Measurements from ENCODE around the gene DPP7.

DNA sequence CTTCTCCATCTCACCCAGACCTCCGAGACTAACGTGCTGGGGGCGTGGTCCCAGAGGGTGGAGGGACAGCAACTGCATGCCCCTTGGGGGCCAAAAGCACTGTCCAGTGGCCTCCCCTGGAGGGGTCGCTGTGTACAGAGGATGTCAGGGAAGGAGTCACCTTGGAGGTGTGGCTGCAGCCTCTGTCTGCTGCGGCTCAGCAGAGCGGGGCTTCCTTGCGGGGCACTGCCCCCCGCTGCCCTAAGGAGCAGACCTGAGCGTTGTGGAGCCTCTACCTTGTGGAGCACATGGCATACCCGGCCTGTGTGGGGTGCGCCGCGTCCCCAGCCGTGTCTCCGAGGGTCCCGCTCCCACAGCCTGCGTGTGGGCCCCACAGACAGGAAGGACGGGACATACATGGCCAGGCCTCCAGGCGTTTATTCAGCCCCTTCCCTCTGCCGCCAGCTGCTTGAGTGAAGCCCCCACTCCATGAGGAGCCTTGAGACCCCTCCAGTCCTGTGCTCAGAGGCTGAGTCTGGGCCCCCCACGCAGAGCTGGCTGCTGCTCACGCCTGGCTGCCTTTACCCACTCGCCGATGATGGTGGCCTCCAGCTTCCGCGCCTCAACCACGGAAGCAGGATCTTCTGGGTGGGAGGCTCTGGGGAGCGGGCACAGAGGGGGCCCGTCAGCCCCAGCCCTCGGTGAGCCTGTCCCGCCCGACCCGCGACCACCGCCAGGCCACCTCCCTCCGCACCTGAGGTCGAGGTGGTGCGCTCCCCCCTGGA, 4.2 kb downstream of the DPP7 start:
- TF ChIP-seq, protein P1, sequence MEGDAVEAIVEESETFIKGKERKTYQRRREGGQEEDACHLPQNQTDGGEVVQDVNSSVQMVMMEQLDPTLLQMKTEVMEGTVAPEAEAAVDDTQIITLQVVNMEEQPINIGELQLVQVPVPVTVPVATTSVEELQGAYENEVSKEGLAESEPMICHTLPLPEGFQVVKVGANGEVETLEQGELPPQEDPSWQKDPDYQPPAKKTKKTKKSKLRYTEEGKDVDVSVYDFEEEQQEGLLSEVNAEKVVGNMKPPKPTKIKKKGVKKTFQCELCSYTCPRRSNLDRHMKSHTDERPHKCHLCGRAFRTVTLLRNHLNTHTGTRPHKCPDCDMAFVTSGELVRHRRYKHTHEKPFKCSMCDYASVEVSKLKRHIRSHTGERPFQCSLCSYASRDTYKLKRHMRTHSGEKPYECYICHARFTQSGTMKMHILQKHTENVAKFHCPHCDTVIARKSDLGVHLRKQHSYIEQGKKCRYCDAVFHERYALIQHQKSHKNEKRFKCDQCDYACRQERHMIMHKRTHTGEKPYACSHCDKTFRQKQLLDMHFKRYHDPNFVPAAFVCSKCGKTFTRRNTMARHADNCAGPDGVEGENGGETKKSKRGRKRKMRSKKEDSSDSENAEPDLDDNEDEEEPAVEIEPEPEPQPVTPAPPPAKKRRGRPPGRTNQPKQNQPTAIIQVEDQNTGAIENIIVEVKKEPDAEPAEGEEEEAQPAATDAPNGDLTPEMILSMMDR (IDR thresholded peaks at IDR 0.05) = no peak
- TF ChIP-seq EZH2 (IDR thresholded peaks at IDR 0.05; ENCODE audit: borderline replicate concordance, insufficient read depth, low read depth, low read length, poor library complexity, severe bottlenecking) = no peak
